ENCODE measurements around the gene NLRP3. TPM values are rescaled to one million over a fixed set of nuclear protein-coding genes. Genes with fewer than 3 reads are reported as not detected.

NLRP3 gene
- total RNA-seq, 1 experiment from 2014 or later, result 0.33 TPM

DNA sequence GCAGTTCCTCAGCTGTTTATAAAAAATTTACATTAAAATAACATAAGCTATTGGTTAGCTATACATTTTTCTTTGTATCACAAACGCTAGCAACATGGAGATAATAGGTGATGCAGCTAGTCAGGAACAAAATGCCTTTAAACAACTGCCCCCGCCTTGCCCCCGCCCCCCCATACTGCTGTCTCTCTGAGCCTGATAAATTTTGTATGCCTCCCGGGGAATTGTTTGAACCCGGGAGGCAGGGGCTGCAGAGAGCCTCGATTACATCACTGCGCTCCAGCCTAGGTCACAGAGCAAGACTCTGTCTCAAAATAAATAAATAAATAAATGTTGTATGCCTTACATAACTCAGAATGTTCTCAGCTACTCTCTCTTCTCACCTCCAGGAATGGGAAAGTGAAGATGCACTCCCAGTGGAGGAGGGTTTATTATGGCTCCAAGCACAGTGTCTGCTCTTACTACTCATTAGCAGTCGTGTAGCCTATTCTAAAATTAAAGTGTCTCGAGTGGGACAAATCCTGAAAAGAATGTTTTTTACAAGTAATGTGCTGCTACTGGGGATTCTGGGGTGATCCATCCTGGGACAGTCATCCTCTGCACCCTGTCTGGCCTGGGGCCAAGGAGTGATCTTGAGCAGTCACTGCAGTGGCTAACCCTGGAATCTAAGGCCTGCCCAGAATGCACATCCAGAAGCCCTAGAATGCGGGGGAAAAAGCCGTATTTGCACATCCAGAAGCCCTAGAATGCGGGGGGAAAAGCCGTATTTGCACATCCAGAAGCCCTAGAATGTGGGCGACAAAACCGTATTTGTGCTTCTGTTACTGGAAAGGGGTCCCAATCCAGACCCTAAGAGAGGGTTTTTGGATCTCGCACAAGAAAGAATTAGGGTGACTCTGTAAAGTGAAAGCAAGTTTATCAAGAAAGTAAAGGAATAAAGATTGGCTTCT, 44.9 kb upstream of the NLRP3 start:
- ATAC-seq, result no peak
- in situ Hi-C loops (cut with HindIII; ENCODE audit: low pct_unique_long_range_greater_than_20kb, low sequenced_read_pairs) (no loop called here), intact Hi-C loops (cut with micrococcal nuclease; ENCODE audit: unreplicated experiment) (loop anchor here (5.0 kb wide), 2 partner anchors 116 to 206 kb away; no protein-coding TSS in a partner anchor)
- Histone ChIP-seq H3K36me3 (ENCODE audit: control insufficient read depth, insufficient read depth, low read length) (no peaks in the 10 kb centered on the region), H3K27ac (ENCODE audit: low read length) (no peak overlapping the region), H3K4me1 (ENCODE audit: control insufficient read depth, insufficient read depth, low read length) (no peaks in the 10 kb centered on the region), H3K4me3 (ENCODE audit: low read depth in 2 of 2, low read length in 2 of 2) (no peak overlapping the region), H3K9me3 (ENCODE audit: control insufficient read depth, insufficient read depth, low read depth, low read length) (no peaks in the 10 kb centered on the region), H3K27me3 (ENCODE audit: control insufficient read depth, insufficient read depth, low read length) (no peaks in the 10 kb centered on the region)
- ChIA-PET POLR2A (no interaction called here), CTCF (no interaction called here)
- BruUV-seq (replicated peaks), result no TSS peak
- no peak for DNase-seq (ENCODE audit: low read depth, low spot score)
- TF ChIP-seq, protein P1, sequence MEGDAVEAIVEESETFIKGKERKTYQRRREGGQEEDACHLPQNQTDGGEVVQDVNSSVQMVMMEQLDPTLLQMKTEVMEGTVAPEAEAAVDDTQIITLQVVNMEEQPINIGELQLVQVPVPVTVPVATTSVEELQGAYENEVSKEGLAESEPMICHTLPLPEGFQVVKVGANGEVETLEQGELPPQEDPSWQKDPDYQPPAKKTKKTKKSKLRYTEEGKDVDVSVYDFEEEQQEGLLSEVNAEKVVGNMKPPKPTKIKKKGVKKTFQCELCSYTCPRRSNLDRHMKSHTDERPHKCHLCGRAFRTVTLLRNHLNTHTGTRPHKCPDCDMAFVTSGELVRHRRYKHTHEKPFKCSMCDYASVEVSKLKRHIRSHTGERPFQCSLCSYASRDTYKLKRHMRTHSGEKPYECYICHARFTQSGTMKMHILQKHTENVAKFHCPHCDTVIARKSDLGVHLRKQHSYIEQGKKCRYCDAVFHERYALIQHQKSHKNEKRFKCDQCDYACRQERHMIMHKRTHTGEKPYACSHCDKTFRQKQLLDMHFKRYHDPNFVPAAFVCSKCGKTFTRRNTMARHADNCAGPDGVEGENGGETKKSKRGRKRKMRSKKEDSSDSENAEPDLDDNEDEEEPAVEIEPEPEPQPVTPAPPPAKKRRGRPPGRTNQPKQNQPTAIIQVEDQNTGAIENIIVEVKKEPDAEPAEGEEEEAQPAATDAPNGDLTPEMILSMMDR (IDR thresholded peaks at IDR 0.05), result no peak
- TF ChIP-seq, protein P2, sequence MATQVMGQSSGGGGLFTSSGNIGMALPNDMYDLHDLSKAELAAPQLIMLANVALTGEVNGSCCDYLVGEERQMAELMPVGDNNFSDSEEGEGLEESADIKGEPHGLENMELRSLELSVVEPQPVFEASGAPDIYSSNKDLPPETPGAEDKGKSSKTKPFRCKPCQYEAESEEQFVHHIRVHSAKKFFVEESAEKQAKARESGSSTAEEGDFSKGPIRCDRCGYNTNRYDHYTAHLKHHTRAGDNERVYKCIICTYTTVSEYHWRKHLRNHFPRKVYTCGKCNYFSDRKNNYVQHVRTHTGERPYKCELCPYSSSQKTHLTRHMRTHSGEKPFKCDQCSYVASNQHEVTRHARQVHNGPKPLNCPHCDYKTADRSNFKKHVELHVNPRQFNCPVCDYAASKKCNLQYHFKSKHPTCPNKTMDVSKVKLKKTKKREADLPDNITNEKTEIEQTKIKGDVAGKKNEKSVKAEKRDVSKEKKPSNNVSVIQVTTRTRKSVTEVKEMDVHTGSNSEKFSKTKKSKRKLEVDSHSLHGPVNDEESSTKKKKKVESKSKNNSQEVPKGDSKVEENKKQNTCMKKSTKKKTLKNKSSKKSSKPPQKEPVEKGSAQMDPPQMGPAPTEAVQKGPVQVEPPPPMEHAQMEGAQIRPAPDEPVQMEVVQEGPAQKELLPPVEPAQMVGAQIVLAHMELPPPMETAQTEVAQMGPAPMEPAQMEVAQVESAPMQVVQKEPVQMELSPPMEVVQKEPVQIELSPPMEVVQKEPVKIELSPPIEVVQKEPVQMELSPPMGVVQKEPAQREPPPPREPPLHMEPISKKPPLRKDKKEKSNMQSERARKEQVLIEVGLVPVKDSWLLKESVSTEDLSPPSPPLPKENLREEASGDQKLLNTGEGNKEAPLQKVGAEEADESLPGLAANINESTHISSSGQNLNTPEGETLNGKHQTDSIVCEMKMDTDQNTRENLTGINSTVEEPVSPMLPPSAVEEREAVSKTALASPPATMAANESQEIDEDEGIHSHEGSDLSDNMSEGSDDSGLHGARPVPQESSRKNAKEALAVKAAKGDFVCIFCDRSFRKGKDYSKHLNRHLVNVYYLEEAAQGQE (IDR thresholded peaks at IDR 0.05; ENCODE audit: insufficient read depth in 1 of 2, low read depth in 2 of 2, low read length in 1 of 2), result no peak
- no peak for TF ChIP-seq TCF7L2 (IDR thresholded peaks at IDR 0.05; ENCODE audit: low read depth, low read length)
- no peak for TF ChIP-seq POLR2AphosphoS5 (IDR thresholded peaks at IDR 0.05; ENCODE audit: low read depth, low read length)
- TF ChIP-seq SIN3A (IDR thresholded peaks at IDR 0.05; ENCODE audit: borderline replicate concordance, insufficient read depth, low read depth, low read length), result no peak

DNA sequence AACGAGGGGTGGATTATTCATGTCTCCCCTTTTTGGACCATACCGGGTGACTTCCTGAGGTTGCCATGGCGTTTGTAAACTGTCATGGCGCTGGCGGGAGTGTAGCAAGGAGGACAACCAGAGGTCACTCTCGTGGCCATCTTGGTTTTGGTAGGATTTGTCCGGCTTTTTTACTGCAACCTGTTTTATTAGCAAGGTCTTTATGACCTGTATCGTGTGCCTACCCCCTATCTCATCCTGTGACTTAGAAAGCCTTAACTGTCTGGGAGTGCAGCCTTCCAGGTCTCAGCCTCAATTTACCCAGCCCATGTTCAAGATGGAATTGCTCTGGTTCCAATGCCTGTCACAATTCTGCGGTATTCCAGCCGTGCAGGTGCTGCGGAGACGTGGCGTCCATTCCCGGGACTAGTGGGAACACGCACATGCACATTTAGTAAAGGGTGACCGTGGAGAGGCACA, 44.1 kb upstream of the NLRP3 start:
- intact Hi-C loops (cut with micrococcal nuclease; ENCODE audit: unreplicated experiment) (loop anchor here (5.0 kb wide), 2 partner anchors 115 to 205 kb away; no protein-coding TSS in a partner anchor), in situ Hi-C loops (cut with HindIII; ENCODE audit: low pct_unique_long_range_greater_than_20kb, low sequenced_read_pairs) (no loop called here)
- DNase-seq (ENCODE audit: low read depth, low spot score) (no peak), ATAC-seq (no peak)
- BruUV-seq (replicated peaks), result no TSS peak
- no peak overlapping the region for H3K27ac ChIP-seq (ENCODE audit: low read length)
- CTCF ChIA-PET, result no interaction called here
- H3K36me3 ChIP-seq (ENCODE audit: control insufficient read depth, insufficient read depth, low read length), result no peaks in the 10 kb centered on the region
- H3K4me1 ChIP-seq (ENCODE audit: control insufficient read depth, insufficient read depth, low read length), result no peaks in the 10 kb centered on the region
- H3K9me3 ChIP-seq (ENCODE audit: control insufficient read depth, insufficient read depth, low read depth, low read length), result no peaks in the 10 kb centered on the region
- H3K4me3 ChIP-seq (ENCODE audit: low read depth in 2 of 2, low read length in 2 of 2), result no peak overlapping the region
- TF ChIP-seq TCF7L2 (IDR thresholded peaks at IDR 0.05; ENCODE audit: low read depth, low read length), result no peak
- TF ChIP-seq, protein P2 (IDR thresholded peaks at IDR 0.05; ENCODE audit: insufficient read depth in 1 of 2, low read depth in 2 of 2, low read length in 1 of 2), result no peak
- no peak for TF ChIP-seq SIN3A (IDR thresholded peaks at IDR 0.05; ENCODE audit: borderline replicate concordance, insufficient read depth, low read depth, low read length)
- TF ChIP-seq, protein P1 (IDR thresholded peaks at IDR 0.05), result no peak
- no peak for TF ChIP-seq POLR2AphosphoS5 (IDR thresholded peaks at IDR 0.05; ENCODE audit: low read depth, low read length)
- H3K27me3 ChIP-seq (ENCODE audit: control insufficient read depth, insufficient read depth, low read length), result no peaks in the 10 kb centered on the region
- POLR2A ChIA-PET, result no interaction called here
